PFSK-1 (cell line): ENCODE results near the gene SAMD11.

ENCODE experiments used
- FOXP2 ChIP-seq: optimal IDR thresholded peaks from 2 replicates; pipeline ENCODE3; 2011; ENCODE audit warnings: borderline replicate concordance, control low read depth, inconsistent platforms; ENCODE audit not compliant: insufficient read depth; ENCODE audit errors: extremely low read length, extremely low read depth
- POLR2AphosphoS5 ChIP-seq: IDR thresholded peaks from 2 replicates; pipeline ENCODE4 v1.6.1; 2012; ENCODE audit warnings: low read depth, mild to moderate bottlenecking, control low read depth, low read length, moderate library complexity
- REST ChIP-seq, 2 experiments: IDR thresholded peaks; 2 replicates each; pipeline versions ENCODE4 v1.6.1 to v1.8.0; 2011 to 2012; ENCODE audit warnings: low read depth in 2 of 2, low read length in 2 of 2, control low read depth in 1 of 2, inconsistent platforms in 1 of 2, mild to moderate bottlenecking in 1 of 2, moderate library complexity in 1 of 2; ENCODE audit not compliant: insufficient read depth in 1 of 2
- SIN3A ChIP-seq: IDR thresholded peaks from 2 replicates; pipeline ENCODE4 v1.6.1; 2012; ENCODE audit warnings: mild to moderate bottlenecking, low read length, moderate library complexity, borderline replicate concordance; ENCODE audit not compliant: insufficient read depth
- TAF1 ChIP-seq: IDR thresholded peaks from 2 replicates; pipeline ENCODE4 v1.6.1; 2012; ENCODE audit warnings: low read length, control low read depth, borderline replicate concordance; ENCODE audit not compliant: insufficient read depth

DNA sequence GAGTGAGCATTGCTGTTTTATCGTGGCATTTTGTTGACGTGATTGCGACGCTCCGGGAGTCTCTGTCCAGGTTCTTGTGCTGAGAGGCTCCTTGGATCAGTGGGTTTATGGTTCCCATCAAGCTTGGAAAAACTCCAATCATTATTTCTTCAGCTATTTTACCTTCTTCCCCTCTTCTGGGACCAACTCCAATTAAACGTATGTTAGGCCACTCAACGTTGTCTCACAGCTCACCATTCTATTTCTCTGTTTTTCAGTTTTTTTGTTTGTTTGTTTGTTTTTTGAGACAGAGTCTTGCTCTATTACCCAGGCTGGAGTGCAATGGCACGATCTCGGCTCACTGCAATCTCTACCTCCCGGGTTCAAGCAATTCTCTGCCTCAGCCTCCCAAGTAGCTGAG is 68.2 kb downstream of the SAMD11 start:
- no peak for TF ChIP-seq REST (IDR thresholded peaks at IDR 0.05; ENCODE audit: insufficient read depth in 1 of 2, low read depth in 2 of 2, low read length in 2 of 2)
- TF ChIP-seq TAF1, result no peak
- TF ChIP-seq POLR2AphosphoS5, result no peak
- no peak for TF ChIP-seq FOXP2
- no peak for TF ChIP-seq SIN3A
